ENCODE measurements around the gene NKAIN2. TPM values are rescaled to one million over a fixed set of nuclear protein-coding genes. Genes with fewer than 3 reads are reported as not detected.
"Not testable (repeated sequence)": the region's sequence is repeated elsewhere in the genome, so short reads cannot be mapped to it uniquely, and the experiment has no call there.

Gene NKAIN2
- total RNA-seq, 1 experiment from 2014 or later: not detected

DNA sequence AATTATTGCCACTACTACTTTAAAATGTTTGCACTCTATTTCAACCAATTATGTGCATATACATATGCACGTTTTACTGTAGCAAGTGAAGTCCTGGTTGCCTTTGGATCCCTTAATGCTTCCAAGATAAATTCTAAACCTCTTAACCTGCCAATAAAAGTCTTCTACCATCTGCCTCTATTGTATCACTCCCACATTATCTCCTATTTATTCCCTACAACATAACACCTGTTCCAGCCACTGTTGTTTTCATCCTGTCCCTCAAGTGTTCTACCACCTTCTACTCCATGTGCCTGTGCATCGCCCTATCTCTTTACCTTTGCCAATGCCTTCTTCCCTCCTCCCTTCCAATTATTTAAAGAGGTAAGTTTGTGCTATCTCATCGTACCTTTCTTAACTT is 659.6 kb downstream of the NKAIN2 start:
- H3K79me2 ChIP-seq (ENCODE audit: insufficient read depth, low read length): no peaks in the 10 kb centered on the region
- CTCF ChIA-PET: no interaction called here
- no peak for DNase-seq (ENCODE audit: low read depth, low spot score)
- POLR2A ChIA-PET: no interaction called here
- H3K9me2 ChIP-seq (ENCODE audit: insufficient read depth): no peaks in the 10 kb centered on the region
- no TSS peak for BruUV-seq (replicated peaks)
- no peak overlapping the region for H3K27ac ChIP-seq (ENCODE audit: low read depth, low read length)
- no peaks in the 10 kb centered on the region for H3K4me1 ChIP-seq (ENCODE audit: control insufficient read depth in 1 of 2, insufficient read depth in 2 of 2, low read length in 2 of 2)
- no peak overlapping the region for H2AFZ ChIP-seq (ENCODE audit: low read depth, low read length, poor library complexity, severe bottlenecking)
- H3K4me3 ChIP-seq (replicated peaks in 1 of 2; ENCODE audit: low read depth in 1 of 2, low read length in 2 of 2): no peak overlapping the region
- no peaks in the 10 kb centered on the region for H4K20me1 ChIP-seq (ENCODE audit: insufficient read depth)
- intact Hi-C loops (cut with micrococcal nuclease): no loop called here
- TF ChIP-seq JUND (IDR thresholded peaks at IDR 0.05) (no peak), MAX (IDR thresholded peaks at IDR 0.05) (no peak), YY1 (IDR thresholded peaks at IDR 0.05; ENCODE audit: extremely low read depth, insufficient replicate concordance, low read depth, low read length) (no peak)
- ATAC-seq: no peak
- RAD21 ChIA-PET (ENCODE audit: low non-redundant PET in 1 of 2, low total read pairs in 2 of 2, uncharacterized antibody in 2 of 2, unreplicated experiment in 2 of 2): no interaction called here
- H3K9me3 ChIP-seq (ENCODE audit: control insufficient read depth in 1 of 2, insufficient read depth in 1 of 2, low read depth in 1 of 2, low read length in 2 of 2): no peaks in the 10 kb centered on the region
- no peaks in the 10 kb centered on the region for H3K27me3 ChIP-seq (ENCODE audit: insufficient read depth, low read length)
- H3K36me3 ChIP-seq (ENCODE audit: control insufficient read depth in 1 of 2, insufficient read depth in 2 of 2, low read length in 2 of 2): no peaks in the 10 kb centered on the region
- no peak overlapping the region for H3K9ac ChIP-seq (ENCODE audit: low read length)
- no peak overlapping the region for H3K4me2 ChIP-seq (ENCODE audit: low read length)

DNA sequence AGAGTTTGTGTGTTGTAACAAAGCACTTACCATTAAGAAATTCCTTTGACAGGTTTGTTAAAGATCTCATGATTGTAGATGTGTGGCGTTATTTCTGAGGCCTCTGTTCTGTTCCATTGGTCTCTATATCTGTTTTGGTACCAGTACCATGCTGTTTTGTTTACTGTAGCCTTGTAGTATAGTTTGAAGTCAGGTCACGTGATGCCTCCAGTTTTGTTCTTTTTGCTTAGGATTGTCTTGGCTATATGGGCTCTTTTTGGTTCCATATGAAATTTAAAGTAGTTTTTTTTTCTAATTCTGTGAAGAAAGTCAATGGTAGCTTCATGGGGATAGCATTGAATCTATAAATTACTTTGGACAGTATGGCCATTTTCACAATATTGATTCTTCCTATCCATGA is 660.9 kb downstream of the NKAIN2 start:
- ATAC-seq; intact Hi-C loops (cut with micrococcal nuclease); DNase-seq (ENCODE audit: low read depth, low spot score); H3K9ac ChIP-seq (ENCODE audit: low read length); H4K20me1 ChIP-seq (ENCODE audit: insufficient read depth); H3K36me3 ChIP-seq (ENCODE audit: control insufficient read depth in 1 of 2, insufficient read depth in 2 of 2, low read length in 2 of 2); H3K27ac ChIP-seq (ENCODE audit: low read depth, low read length); H3K4me2 ChIP-seq (ENCODE audit: low read length); H3K79me2 ChIP-seq (ENCODE audit: insufficient read depth, low read length); H3K4me1 ChIP-seq (ENCODE audit: control insufficient read depth in 1 of 2, insufficient read depth in 2 of 2, low read length in 2 of 2); H3K9me2 ChIP-seq (ENCODE audit: insufficient read depth); POLR2A ChIA-PET; RAD21 ChIA-PET (ENCODE audit: low non-redundant PET in 1 of 2, low total read pairs in 2 of 2, uncharacterized antibody in 2 of 2, unreplicated experiment in 2 of 2); CTCF ChIA-PET; H3K4me3 ChIP-seq (replicated peaks in 1 of 2; ENCODE audit: low read depth in 1 of 2, low read length in 2 of 2); H3K27me3 ChIP-seq (ENCODE audit: insufficient read depth, low read length); H2AFZ ChIP-seq (ENCODE audit: low read depth, low read length, poor library complexity, severe bottlenecking); H3K9me3 ChIP-seq (ENCODE audit: control insufficient read depth in 1 of 2, insufficient read depth in 1 of 2, low read depth in 1 of 2, low read length in 2 of 2); BruUV-seq (replicated peaks): not testable (repeated sequence)

GRCh38 chr6:124466949-124467348 is 663.3 kb downstream of the NKAIN2 start:
- CTCF ChIA-PET: no interaction called here
- DNase-seq (ENCODE audit: low read depth, low spot score) (no peak), ATAC-seq (no peak)
- H3K36me3 ChIP-seq (ENCODE audit: control insufficient read depth in 1 of 2, insufficient read depth in 2 of 2, low read length in 2 of 2): no peaks in the 10 kb centered on the region
- no peaks in the 10 kb centered on the region for H3K9me2 ChIP-seq (ENCODE audit: insufficient read depth)
- no peaks in the 10 kb centered on the region for H3K27me3 ChIP-seq (ENCODE audit: insufficient read depth, low read length)
- no peaks in the 10 kb centered on the region for H3K79me2 ChIP-seq (ENCODE audit: insufficient read depth, low read length)
- H4K20me1 ChIP-seq (ENCODE audit: insufficient read depth): no peaks in the 10 kb centered on the region
- no peak overlapping the region for H2AFZ ChIP-seq (ENCODE audit: low read depth, low read length, poor library complexity, severe bottlenecking)
- RAD21 ChIA-PET (ENCODE audit: low non-redundant PET in 1 of 2, low total read pairs in 2 of 2, uncharacterized antibody in 2 of 2, unreplicated experiment in 2 of 2): no interaction called here
- no peak overlapping the region for H3K4me2 ChIP-seq (ENCODE audit: low read length)
- H3K9ac ChIP-seq (ENCODE audit: low read length): no peak overlapping the region
- H3K27ac ChIP-seq (ENCODE audit: low read depth, low read length): no peak overlapping the region
- H3K4me3 ChIP-seq (replicated peaks in 1 of 2; ENCODE audit: low read depth in 1 of 2, low read length in 2 of 2): no peak overlapping the region
- H3K4me1 ChIP-seq (ENCODE audit: control insufficient read depth in 1 of 2, insufficient read depth in 2 of 2, low read length in 2 of 2): no peaks in the 10 kb centered on the region
- BruUV-seq (replicated peaks): no TSS peak
- intact Hi-C loops (cut with micrococcal nuclease): no loop called here
- POLR2A ChIA-PET: no interaction called here
- no peaks in the 10 kb centered on the region for H3K9me3 ChIP-seq (ENCODE audit: control insufficient read depth in 1 of 2, insufficient read depth in 1 of 2, low read depth in 1 of 2, low read length in 2 of 2)
- no peak for TF ChIP-seq SP1 (IDR thresholded peaks at IDR 0.05; ENCODE audit: low read depth)
- TF ChIP-seq ELF1 (IDR thresholded peaks at IDR 0.05; ENCODE audit: borderline replicate concordance, low read depth): no peak
- TF ChIP-seq, protein P1, sequence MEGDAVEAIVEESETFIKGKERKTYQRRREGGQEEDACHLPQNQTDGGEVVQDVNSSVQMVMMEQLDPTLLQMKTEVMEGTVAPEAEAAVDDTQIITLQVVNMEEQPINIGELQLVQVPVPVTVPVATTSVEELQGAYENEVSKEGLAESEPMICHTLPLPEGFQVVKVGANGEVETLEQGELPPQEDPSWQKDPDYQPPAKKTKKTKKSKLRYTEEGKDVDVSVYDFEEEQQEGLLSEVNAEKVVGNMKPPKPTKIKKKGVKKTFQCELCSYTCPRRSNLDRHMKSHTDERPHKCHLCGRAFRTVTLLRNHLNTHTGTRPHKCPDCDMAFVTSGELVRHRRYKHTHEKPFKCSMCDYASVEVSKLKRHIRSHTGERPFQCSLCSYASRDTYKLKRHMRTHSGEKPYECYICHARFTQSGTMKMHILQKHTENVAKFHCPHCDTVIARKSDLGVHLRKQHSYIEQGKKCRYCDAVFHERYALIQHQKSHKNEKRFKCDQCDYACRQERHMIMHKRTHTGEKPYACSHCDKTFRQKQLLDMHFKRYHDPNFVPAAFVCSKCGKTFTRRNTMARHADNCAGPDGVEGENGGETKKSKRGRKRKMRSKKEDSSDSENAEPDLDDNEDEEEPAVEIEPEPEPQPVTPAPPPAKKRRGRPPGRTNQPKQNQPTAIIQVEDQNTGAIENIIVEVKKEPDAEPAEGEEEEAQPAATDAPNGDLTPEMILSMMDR (IDR thresholded peaks at IDR 0.05 in 2 of 3, conservative IDR thresholded peaks at IDR 0.05 in 1 of 3; ENCODE audit: borderline replicate concordance in 1 of 3, insufficient read depth in 1 of 3, low read depth in 2 of 3, low read length in 2 of 3): no peak
- TF ChIP-seq EZH2phosphoT487 (IDR thresholded peaks at IDR 0.05; ENCODE audit: borderline replicate concordance): no peak
- TF ChIP-seq FOSL1 (IDR thresholded peaks at IDR 0.05; ENCODE audit: low read depth): no peak
- no peak for TF ChIP-seq ZFX (IDR thresholded peaks at IDR 0.05)
- no peak for TF ChIP-seq CBX3 (IDR thresholded peaks at IDR 0.05; ENCODE audit: low read depth)
- no peak for TF ChIP-seq EGR1 (IDR thresholded peaks at IDR 0.05; ENCODE audit: low read depth)
- TF ChIP-seq SIN3A (IDR thresholded peaks at IDR 0.05; ENCODE audit: low read depth): no peak
- TF ChIP-seq RAD21 (IDR thresholded peaks at IDR 0.05; ENCODE audit: low read depth): no peak
- TF ChIP-seq YY1 (IDR thresholded peaks at IDR 0.05; ENCODE audit: extremely low read depth, insufficient replicate concordance, low read depth, low read length): no peak
- TF ChIP-seq ZNF274 (IDR thresholded peaks at IDR 0.05; ENCODE audit: low read depth, low read length): no peak
- TF ChIP-seq EZH2 (IDR thresholded peaks at IDR 0.05): no peak
